ENCODE data around the gene GALNT7. TPM values are rescaled to one million over a fixed set of nuclear protein-coding genes. Genes with fewer than 3 reads are reported as not detected.

GALNT7 gene
- polyA plus RNA-seq, 1 of the 3 experiments (the other 2 are of a cell fraction): 14.8 TPM

- TF ChIP-seq USF2 (IDR thresholded peaks at IDR 0.05; ENCODE audit: borderline replicate concordance, low read depth, low read length): no peak
Observed at GRCh38 chr4:173357939-173358338, 189.3 kb downstream of the GALNT7 start (continued).

- H4K20me1 ChIP-seq (ENCODE audit: insufficient read depth): no peaks in the 10 kb centered on the region
- 63% methylated on average over 5 of the region's 5 CpGs for WGBS (ENCODE audit: low lambda C conversion rate)
- TF ChIP-seq SMC3 (IDR thresholded peaks at IDR 0.05; ENCODE audit: low read depth, low read length) (peak; percentile 22; the same call in 1 of the 2 replicates), RXRA (IDR thresholded peaks at IDR 0.05; ENCODE audit: borderline replicate concordance, low read depth) (no peak), EZH2phosphoT487 (IDR thresholded peaks at IDR 0.05; ENCODE audit: borderline replicate concordance, low read depth) (no peak), CTCF (IDR thresholded peaks at IDR 0.05) (peak; percentile 48), EP300 (IDR thresholded peaks at IDR 0.05; ENCODE audit: borderline replicate concordance in 1 of 2, low read depth in 1 of 2, low read length in 1 of 2) (no peak), CHD2 (IDR thresholded peaks at IDR 0.05; ENCODE audit: low read length, partially characterized antibody) (no peak), GATA2 (CRISPR knock-in tag; IDR thresholded peaks at IDR 0.05) (no peak), RAD21 (IDR thresholded peaks at IDR 0.05; ENCODE audit: low read length) (peak; percentile 42), MAX (IDR thresholded peaks at IDR 0.05; ENCODE audit: low read depth) (no peak), YY1 (IDR thresholded peaks at IDR 0.05; ENCODE audit: low read depth) (no peak)
- no peak overlapping the region for H3K9ac ChIP-seq
- CTCF ChIA-PET: interaction anchor here (0.6 to 1.3 kb wide), 5 partner anchors 9 to 59 kb away, joined by 3 to 7 read pairs (median 3); no protein-coding TSS in a partner anchor
- H3K27me3 ChIP-seq (ENCODE audit: insufficient read depth): no peaks in the 10 kb centered on the region
- no peaks in the 10 kb centered on the region for H3K79me2 ChIP-seq (ENCODE audit: insufficient read depth)
- no peaks in the 10 kb centered on the region for H3K36me3 ChIP-seq (replicated peaks in 1 of 2; ENCODE audit: control insufficient read depth in 1 of 2, insufficient read depth in 2 of 2, low read length in 1 of 2)
- POLR2A ChIA-PET: no interaction called here
- H2AFZ ChIP-seq (ENCODE audit: low read depth): peak overlapping the region; percentile 45; the same call in 1 of the 2 replicates
- H3K9me3 ChIP-seq: no peaks in the 10 kb centered on the region
- H3K27ac ChIP-seq (ENCODE audit: low read depth in 2 of 2, low read length in 1 of 2): no peak overlapping the region
- H3K4me3 ChIP-seq (ENCODE audit: low read depth in 2 of 2, low read length in 1 of 2): no peak overlapping the region
- DNase-seq: no peak
- peaks cover 2 to 3% of the 10 kb centered on the region in 2 experiments; a peak in 1 of 4 replicates for H3K4me1 ChIP-seq (ENCODE audit: control insufficient read depth in 1 of 2, insufficient read depth in 2 of 2, low read depth in 1 of 2, low read length in 1 of 2)
- no peaks in the 10 kb centered on the region for H3K9me2 ChIP-seq
- H3K4me2 ChIP-seq: no peak overlapping the region
- peaks cover 4% of the 10 kb centered on the region for H3F3A ChIP-seq (replicated peaks; ENCODE audit: insufficient read depth)
Observed at GRCh38 chr4:173360587-173361221, 192.1 kb downstream of the GALNT7 start.

GRCh38 chr4:173362666-173363065, 194.1 kb downstream of the GALNT7 start:
- H3K4me2 ChIP-seq: no peak overlapping the region
- TF ChIP-seq GATA2 (CRISPR knock-in tag; IDR thresholded peaks at IDR 0.05) (no peak), IRF3 (IDR thresholded peaks at IDR 0.05; ENCODE audit: low read depth, low read length) (no peak), EP300 (IDR thresholded peaks at IDR 0.05; ENCODE audit: borderline replicate concordance in 1 of 2, low read depth in 1 of 2, low read length in 1 of 2) (no peak)

More at GRCh38 chr4:173362666-173363065, 194.1 kb downstream of the GALNT7 start:
- Histone ChIP-seq H3K79me2 (ENCODE audit: insufficient read depth) (no peaks in the 10 kb centered on the region), H3K36me3 (replicated peaks in 1 of 2; ENCODE audit: control insufficient read depth in 1 of 2, insufficient read depth in 2 of 2, low read length in 1 of 2) (no peaks in the 10 kb centered on the region), H3K9me3 (no peaks in the 10 kb centered on the region), H3K4me3 (ENCODE audit: low read depth in 2 of 2, low read length in 1 of 2) (no peak overlapping the region), H3K9ac (no peak overlapping the region), H3K9me2 (no peaks in the 10 kb centered on the region), H3K27me3 (ENCODE audit: insufficient read depth) (no peaks in the 10 kb centered on the region), H4K20me1 (ENCODE audit: insufficient read depth) (no peaks in the 10 kb centered on the region), H2AFZ (ENCODE audit: low read depth) (no peak overlapping the region), H3F3A (replicated peaks; ENCODE audit: insufficient read depth) (peaks cover 12% of the 10 kb centered on the region), H3K4me1 (ENCODE audit: control insufficient read depth in 1 of 2, insufficient read depth in 2 of 2, low read depth in 1 of 2, low read length in 1 of 2) (peaks cover 4 to 6% of the 10 kb centered on the region in 2 experiments; a peak in 3 of 4 replicates), H3K27ac (ENCODE audit: low read depth in 2 of 2, low read length in 1 of 2) (no peak overlapping the region)
- POLR2A ChIA-PET: no interaction called here
- 94% methylated on average over 3 of the region's 3 CpGs for WGBS (ENCODE audit: low lambda C conversion rate)
- CTCF ChIA-PET: no interaction called here
- DNase-seq: no peak
